CD8-positive, alpha-beta memory T cell (primary cell): ENCODE results near the gene RDH5. TPM values are rescaled to one million over a fixed set of nuclear protein-coding genes. Genes with fewer than 3 reads are reported as not detected.

Experiments
- CTCF ChIA-PET: fragments of 350-600 bp; sonication (Branson Sonifier 250); formaldehyde crosslinking; loops from one replicate; lab custom pipeline; 2021; ENCODE audit warnings: antibody characterized with exemption; lab: Charles Lee
- POLR2A ChIA-PET: fragments of 350-600 bp; sonication (Branson Sonifier 250); formaldehyde crosslinking; loops from one replicate; lab custom pipeline; 2021; ENCODE audit warnings: antibody characterized with exemption; lab: Charles Lee
- DNase-seq, 5 donors: peaks; one replicate each; pipeline versions ENCODE4 v3.0.0 to v3.0.0-alpha.2; 2020 to 2022; ENCODE audit warnings: mixed read lengths in 1 of 5
- H3K27ac ChIP-seq: one replicate; pipeline ENCODE4 v1.7.0; 2013; ENCODE audit warnings: low read depth, mild to moderate bottlenecking, low read length, moderate library complexity
- H3K27me3 ChIP-seq: 2 replicates; pipeline ENCODE4 v1.7.0; 2013; ENCODE audit warnings: low read length, mild to moderate bottlenecking; ENCODE audit not compliant: insufficient read depth, poor library complexity, severe bottlenecking
- H3K36me3 ChIP-seq: 2 replicates; pipeline ENCODE4 v1.7.0; 2013; ENCODE audit warnings: mild to moderate bottlenecking, low read length, moderate library complexity; ENCODE audit not compliant: insufficient read depth
- H3K4me1 ChIP-seq: 2 replicates; pipeline ENCODE4 v1.7.0; 2013; ENCODE audit warnings: mild to moderate bottlenecking, low read length, moderate library complexity; ENCODE audit not compliant: insufficient read depth
- H3K4me3 ChIP-seq: 2 replicates; pipeline ENCODE4 v1.7.0; 2013; ENCODE audit warnings: mild to moderate bottlenecking, low read length
- H3K9me3 ChIP-seq: 2 replicates; pipeline ENCODE4 v1.7.0; 2013; ENCODE audit warnings: mild to moderate bottlenecking, low read length
- H3K27ac Mint-ChIP-seq, 8 donors: one replicate each; pipeline ENCODE4 v1.8.0; 2020 to 2021; ENCODE audit warnings: mixed read lengths in 8 of 8, mild to moderate bottlenecking in 6 of 8, inconsistent platforms in 3 of 8, moderate library complexity in 3 of 8
- H3K27me3 Mint-ChIP-seq, 2 donors: one replicate each; pipeline ENCODE4 v1.8.0; 2020 to 2021; ENCODE audit warnings: mixed read lengths in 2 of 2, mild to moderate bottlenecking in 1 of 2, moderate library complexity in 1 of 2
- H3K36me3 Mint-ChIP-seq, 3 donors: one replicate each; pipeline ENCODE4 v1.8.0; 2020 to 2021; ENCODE audit warnings: mixed read lengths in 3 of 3, inconsistent platforms in 1 of 3, mild to moderate bottlenecking in 1 of 3
- H3K4me1 Mint-ChIP-seq, 3 donors: one replicate each; pipeline ENCODE4 v1.8.0; 2020 to 2021; ENCODE audit warnings: mixed read lengths in 3 of 3, inconsistent platforms in 1 of 3, mild to moderate bottlenecking in 1 of 3
- H3K4me3 Mint-ChIP-seq, 7 donors: one replicate each; pipeline ENCODE4 v1.8.0; 2020 to 2021; ENCODE audit warnings: mixed read lengths in 7 of 7, mild to moderate bottlenecking in 6 of 7, moderate library complexity in 4 of 7, inconsistent platforms in 2 of 7
- H3K9me3 Mint-ChIP-seq, 5 donors: one replicate each; pipeline ENCODE4 v1.8.0; 2020 to 2022; ENCODE audit warnings: mixed read lengths in 5 of 5, mild to moderate bottlenecking in 3 of 5, moderate library complexity in 2 of 5, inconsistent platforms in 1 of 5
- polyA plus RNA-seq: library from polyadenylated mRNA; unstranded; fragments of 300-500 nt; fragmentation: Illumina TruSeq; gene quantifications from one replicate; pipeline ENCODE4 v1.2.3, GENCODE V29; 2021
- total RNA-seq, 2 experiments: library from RNA; stranded (reverse); gene quantifications; one replicate each; pipeline ENCODE4 v1.2.3, GENCODE V29; 2021

Gene RDH5
- total and polyA plus RNA-seq, 3 experiments from 2014 or later = 0.90 to 8.5 (median 8.1) TPM

DNA sequence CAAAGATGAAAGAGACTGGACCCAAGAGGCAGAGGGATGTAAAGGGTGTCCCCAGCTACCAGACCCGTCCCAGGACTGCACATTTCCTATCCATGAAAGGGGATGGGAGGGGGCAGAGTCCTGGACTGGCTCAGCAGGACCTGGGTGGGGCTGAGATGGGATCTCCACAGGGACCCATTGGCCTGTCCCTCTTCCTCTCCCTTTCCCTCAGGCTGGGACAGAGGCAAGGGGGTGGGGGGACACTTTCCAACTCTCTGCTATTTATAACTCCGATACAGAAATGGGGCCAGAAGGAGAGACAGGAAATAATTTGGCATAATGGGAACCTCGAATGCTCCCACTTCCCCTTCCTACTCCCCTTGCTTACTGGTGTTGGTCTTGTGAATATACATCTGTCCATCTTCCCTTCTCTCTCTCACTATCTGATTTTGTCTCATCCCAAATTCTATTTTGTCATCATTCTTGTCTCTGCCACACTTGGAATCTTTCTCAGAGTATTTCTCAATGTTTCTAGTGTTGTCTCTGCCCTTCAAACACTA is 11.4 kb upstream of the RDH5 start:
- DNase-seq = no peak
- no peak overlapping the region for H3K27ac ChIP-seq
- H3K27me3 ChIP-seq = peaks cover 12% of the 10 kb centered on the region
- no peaks in the 10 kb centered on the region for H3K36me3 Mint-ChIP-seq
- ChIA-PET POLR2A (no interaction called here), CTCF (no interaction called here)
- peak overlapping the region; percentile 71 to 93 (median 87) for H3K4me3 Mint-ChIP-seq
- H3K9me3 Mint-ChIP-seq = no peaks in the 10 kb centered on the region
- peaks cover 18 to 22% (median 20%) of the 10 kb centered on the region in 3 donors for H3K4me1 Mint-ChIP-seq
- H3K9me3 ChIP-seq = no peaks in the 10 kb centered on the region
- no peaks in the 10 kb centered on the region for H3K36me3 ChIP-seq
- peak overlapping the region in 2 of 8 donors; percentile 57 to 64 for H3K27ac Mint-ChIP-seq
- peaks cover 25% of the 10 kb centered on the region in 2 donors for H3K27me3 Mint-ChIP-seq
- peak overlapping the region; percentile 60 for H3K4me3 ChIP-seq
- peaks cover 16% of the 10 kb centered on the region for H3K4me1 ChIP-seq

- CTCF ChIA-PET = interaction anchor here (2.2 kb wide), 1 partner anchor 25 kb away, joined by 6 read pairs; no protein-coding TSS in a partner anchor
- H3K9me3 Mint-ChIP-seq = no peaks in the 10 kb centered on the region
- peak overlapping the region in 2 of 8 donors; percentile 29 to 69 for H3K27ac Mint-ChIP-seq
- POLR2A ChIA-PET = no interaction called here
- peaks cover 19% of the 10 kb centered on the region in 2 donors for H3K27me3 Mint-ChIP-seq
- Histone ChIP-seq H3K36me3 (no peaks in the 10 kb centered on the region), H3K4me1 (peaks cover 27% of the 10 kb centered on the region), H3K27ac (no peak overlapping the region), H3K4me3 (no peak overlapping the region), H3K27me3 (peaks cover 3% of the 10 kb centered on the region), H3K9me3 (no peaks in the 10 kb centered on the region)
- DNase-seq = no peak
- peaks cover 0 to 5% (median 0%) of the 10 kb centered on the region in 3 donors for H3K36me3 Mint-ChIP-seq
- no peak overlapping the region for H3K4me3 Mint-ChIP-seq
- peaks cover 31 to 35% (median 35%) of the 10 kb centered on the region in 3 donors for H3K4me1 Mint-ChIP-seq
Observed at GRCh38 chr12:55711786-55712553, 8.2 kb upstream of the RDH5 start.

- H3K4me1 ChIP-seq = peaks cover 27% of the 10 kb centered on the region
- H3K27ac Mint-ChIP-seq = peak overlapping the region in 1 of 8 donors; percentile 69
- H3K9me3 Mint-ChIP-seq = no peaks in the 10 kb centered on the region
- ChIA-PET CTCF (interaction anchor here (2.2 kb wide), 1 partner anchor 24 kb away, joined by 6 read pairs; no protein-coding TSS in a partner anchor), POLR2A (interaction anchor here (0.6 kb wide), 1 partner anchor 745 kb away, joined by 8 read pairs; no protein-coding TSS in a partner anchor)
- peaks cover 14 to 15% of the 10 kb centered on the region in 2 donors for H3K27me3 Mint-ChIP-seq
- H3K4me3 ChIP-seq = no peak overlapping the region
- peaks cover 0 to 5% (median 0%) of the 10 kb centered on the region in 3 donors for H3K36me3 Mint-ChIP-seq
- peaks cover 35 to 39% (median 38%) of the 10 kb centered on the region in 3 donors for H3K4me1 Mint-ChIP-seq
- H3K9me3 ChIP-seq = no peaks in the 10 kb centered on the region
- no peaks in the 10 kb centered on the region for H3K36me3 ChIP-seq
- no peak for DNase-seq
- H3K4me3 Mint-ChIP-seq = peak overlapping the region in 1 of 7 donors; percentile 87
- H3K27ac ChIP-seq = no peak overlapping the region
- no peaks in the 10 kb centered on the region for H3K27me3 ChIP-seq
Observed at GRCh38 chr12:55712700-55713415, 7.3 kb upstream of the RDH5 start.

DNA sequence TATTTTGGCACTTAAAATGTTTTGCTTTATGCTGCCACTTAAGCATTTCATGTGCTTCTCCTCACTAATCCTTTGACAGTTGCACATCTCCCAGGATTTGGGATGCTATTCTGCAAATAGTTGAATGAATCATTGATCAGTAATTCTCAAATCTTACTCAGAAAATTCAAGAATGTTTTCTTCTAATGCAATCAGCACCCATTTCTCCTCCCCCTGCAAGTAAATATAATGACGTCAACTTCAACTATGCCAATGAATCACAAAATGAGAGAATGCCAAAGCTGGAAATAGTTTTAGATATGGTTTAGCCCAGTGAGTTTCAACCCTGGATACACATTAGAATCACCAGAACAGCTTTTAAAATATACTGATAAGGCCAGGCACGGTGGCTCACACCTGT is 6.5 kb upstream of the RDH5 start:
- no peak overlapping the region for H3K27ac ChIP-seq
- peaks cover 8 to 9% of the 10 kb centered on the region in 2 donors for H3K27me3 Mint-ChIP-seq
- peaks cover 0 to 11% (median 0%) of the 10 kb centered on the region in 3 donors for H3K36me3 Mint-ChIP-seq
- H3K4me1 Mint-ChIP-seq = peaks cover 32 to 40% (median 36%) of the 10 kb centered on the region in 3 donors
- peak overlapping the region in 1 of 8 donors; percentile 73 for H3K27ac Mint-ChIP-seq
- peak overlapping the region in 3 of 7 donors; percentile 44 to 87 (median 44) for H3K4me3 Mint-ChIP-seq
- no peaks in the 10 kb centered on the region for H3K9me3 Mint-ChIP-seq
- POLR2A ChIA-PET = interaction anchor here (0.6 kb wide), 1 partner anchor 31 kb away, joined by 3 read pairs; no protein-coding TSS in a partner anchor
- H3K4me1 ChIP-seq = peaks cover 20% of the 10 kb centered on the region
- H3K4me3 ChIP-seq = no peak overlapping the region
- no peaks in the 10 kb centered on the region for H3K9me3 ChIP-seq
- H3K36me3 ChIP-seq = no peaks in the 10 kb centered on the region
- H3K27me3 ChIP-seq = no peaks in the 10 kb centered on the region
- CTCF ChIA-PET = no interaction called here
- DNase-seq = no peak

GRCh38 chr12:55715169-55715764 is 4.9 kb upstream of the RDH5 start:
- H3K4me3 Mint-ChIP-seq = peak overlapping the region; percentile 82 to 97 (median 93)
- CTCF ChIA-PET = interaction anchor here (0.5 to 3.8 kb wide), 7 partner anchors 9 to 781 kb away, joined by 3 to 37 read pairs (median 4); partner anchors contain the start of gene DNAJC14
- Histone ChIP-seq H3K4me3 (peak overlapping the region; percentile 98), H3K27me3 (no peaks in the 10 kb centered on the region), H3K36me3 (no peaks in the 10 kb centered on the region), H3K27ac (peak overlapping the region; percentile 79), H3K9me3 (no peaks in the 10 kb centered on the region), H3K4me1 (peaks cover 18% of the 10 kb centered on the region)
- POLR2A ChIA-PET = interaction anchor here (0.7 to 2.3 kb wide), 7 partner anchors 9 to 971 kb away, joined by 3 to 8 read pairs (median 4); partner anchors contain the start of genes CD63, ORMDL2 and SARNP
- no peak for DNase-seq
- H3K27ac Mint-ChIP-seq = peak overlapping the region; percentile 89 to 98 (median 95)
- H3K36me3 Mint-ChIP-seq = peaks cover 0 to 19% (median 0%) of the 10 kb centered on the region in 3 donors
- H3K4me1 Mint-ChIP-seq = peaks cover 29 to 49% (median 31%) of the 10 kb centered on the region in 3 donors
- peaks cover 0 to 7% of the 10 kb centered on the region in 2 donors for H3K27me3 Mint-ChIP-seq
- H3K9me3 Mint-ChIP-seq = no peaks in the 10 kb centered on the region

- ChIA-PET POLR2A (interaction anchor here (0.7 to 2.3 kb wide), 10 partner anchors 9 to 970 kb away, joined by 3 to 8 read pairs (median 3); partner anchors contain the start of genes CD63, DNAJC14, ORMDL2 and RAB5B), CTCF (interaction anchor here (0.5 to 3.8 kb wide), 7 partner anchors 9 to 780 kb away, joined by 3 to 37 read pairs (median 4); partner anchors contain the start of gene DNAJC14)
- peak within 1 kb of the TSS; percentile 82 to 97 (median 93) for H3K4me3 Mint-ChIP-seq
Observed at GRCh38 chr12:55715833-55716581, 4.2 kb upstream of the RDH5 start, which contains the start of gene BLOC1S1. Gene BLOC1S1, plus strand, starts transcription at chr12:55716046. Its CDS starts 6 bp downstream, at chr12:55716052.

More at GRCh38 chr12:55715833-55716581, 4.2 kb upstream of the RDH5 start, which contains the start of gene BLOC1S1:
- peak within 1 kb of the TSS; percentile 79 for H3K27ac ChIP-seq
- peaks cover 21% of the 10 kb centered on the region for H3K4me1 ChIP-seq
- Mint-ChIP-seq H3K36me3 (peaks cover 0 to 25% (median 0%) of the 10 kb centered on the region in 3 donors), H3K27me3 (peaks cover 0 to 5% of the 10 kb centered on the region in 2 donors), H3K9me3 (no peaks in the 10 kb centered on the region), H3K27ac (peak within 1 kb of the TSS; percentile 89 to 98 (median 95)), H3K4me1 (peaks cover 31 to 57% (median 33%) of the 10 kb centered on the region in 3 donors)
- H3K27me3 ChIP-seq = no peaks in the 10 kb centered on the region
- peak; percentile 87 to 96 (median 92) for DNase-seq
- no peaks in the 10 kb centered on the region for H3K9me3 ChIP-seq
- H3K4me3 ChIP-seq = peak within 1 kb of the TSS; percentile 98
- no peaks in the 10 kb centered on the region for H3K36me3 ChIP-seq
